IMR-90 (cell line): ENCODE data around the gene ARPC4. TPM values are rescaled to one million over a fixed set of nuclear protein-coding genes. Genes with fewer than 3 reads are reported as not detected.

Source experiments
- ATAC-seq: fragments of 200-7000 bp; cut with Tn5 transposase; 2 replicates; pipeline ENCODE4 v1.9.1; 2020; ENCODE audit warnings: low read depth, mild to moderate bottlenecking, moderate library complexity
- BruUV-seq: library from RNA; stranded (reverse); fragments of 400-500 nt; replicated peaks from 2 replicates; lab custom pipeline; 2021; lab: Mats Ljungman, UMichigan
- CTCF ChIA-PET: fragments of 300-600 bp; formaldehyde crosslinking; extraction: SDS; loops from one replicate; lab custom pipeline; 2021; ENCODE audit warnings: antibody characterized with exemption; lab: Yijun Ruan, JAX
- POLR2A ChIA-PET: fragments of 300-600 bp; sonication (Branson Sonifier 250); formaldehyde crosslinking; loops from one replicate; lab custom pipeline; 2022; ENCODE audit warnings: antibody characterized with exemption; ENCODE audit not compliant: unreplicated experiment; lab: Charles Lee
- DNase-seq: peaks from one replicate; pipeline ENCODE4 v3.0.0; 2013
- H2AFZ ChIP-seq: replicated peaks from 2 replicates; pipeline ENCODE3; 2013; ENCODE audit warnings: low read length, mild to moderate bottlenecking; ENCODE audit not compliant: poor library complexity
- H2AK5ac ChIP-seq: 2 replicates; pipeline ENCODE4 v1.6.1; 2013; ENCODE audit warnings: low read depth, low read length, inconsistent platforms
- H2AK9ac ChIP-seq: replicated peaks from 2 replicates; pipeline ENCODE3; 2013; ENCODE audit warnings: mild to moderate bottlenecking, low read depth, low read length, moderate library complexity; ENCODE audit not compliant: poor library complexity
- H2BK120ac ChIP-seq: 2 replicates; pipeline ENCODE4 v1.6.1; 2013; ENCODE audit warnings: low read depth, low read length, inconsistent platforms
- H2BK15ac ChIP-seq: 3 replicates; pipeline ENCODE4 v1.6.1; 2013; ENCODE audit warnings: low read depth, low read length, inconsistent platforms
- H2BK20ac ChIP-seq: 2 replicates; pipeline ENCODE4 v1.6.1; 2013; ENCODE audit warnings: low read depth, mild to moderate bottlenecking, inconsistent platforms, low read length, moderate library complexity
- H2BK5ac ChIP-seq: 2 replicates; pipeline ENCODE4 v1.6.1; 2013; ENCODE audit warnings: mild to moderate bottlenecking, low read depth, low read length, inconsistent platforms; ENCODE audit not compliant: poor library complexity, severe bottlenecking
- H3K14ac ChIP-seq: replicated peaks from 2 replicates; pipeline ENCODE4 v1.6.1; 2013; ENCODE audit warnings: low read depth, low read length, inconsistent platforms
- H3K18ac ChIP-seq: 2 replicates; pipeline ENCODE4 v1.6.1; 2013; ENCODE audit warnings: low read depth, low read length, control low read depth
- H3K23ac ChIP-seq: 2 replicates; pipeline ENCODE4 v1.6.1; 2013; ENCODE audit warnings: low read depth, low read length, inconsistent platforms
- H3K27ac ChIP-seq: 2 replicates; pipeline ENCODE4 v1.5.1; 2013; ENCODE audit warnings: mild to moderate bottlenecking, control low read depth, low read length; ENCODE audit not compliant: insufficient read depth
- H3K27me3 ChIP-seq: 2 replicates; pipeline ENCODE4 v1.6.1; 2013; ENCODE audit warnings: low read length; ENCODE audit not compliant: control insufficient read depth, insufficient read depth
- H3K36me3 ChIP-seq: 2 replicates; pipeline ENCODE4 v1.6.1; 2013; ENCODE audit warnings: low read length, mixed read lengths; ENCODE audit not compliant: control insufficient read depth, insufficient read depth
- H3K4ac ChIP-seq: 2 replicates; pipeline ENCODE4 v1.6.1; 2013; ENCODE audit warnings: low read depth, low read length, inconsistent platforms
- H3K4me1 ChIP-seq: 2 replicates; pipeline ENCODE4 v1.6.1; 2013; ENCODE audit warnings: low read length, mixed read lengths; ENCODE audit not compliant: control insufficient read depth, insufficient read depth
- H3K4me2 ChIP-seq: 2 replicates; pipeline ENCODE4 v1.6.1; 2013; ENCODE audit warnings: low read depth, mild to moderate bottlenecking, control low read depth, low read length, moderate library complexity
- H3K4me3 ChIP-seq: 2 replicates; pipeline ENCODE4 v1.5.1; 2013; ENCODE audit warnings: low read depth, mild to moderate bottlenecking, control low read depth, low read length, moderate library complexity; ENCODE audit not compliant: insufficient read depth
- H3K56ac ChIP-seq: 2 replicates; pipeline ENCODE4 v1.6.1; 2013; ENCODE audit warnings: low read length, inconsistent platforms; ENCODE audit not compliant: insufficient read depth; ENCODE audit errors: extremely low read depth
- H3K79me1 ChIP-seq, 2 experiments: 2 replicates each; pipeline ENCODE4 v1.6.1; 2013; ENCODE audit warnings: low read length in 2 of 2, inconsistent platforms in 1 of 2, low read depth in 1 of 2
- H3K9ac ChIP-seq: 2 replicates; pipeline ENCODE4 v1.6.1; 2013; ENCODE audit warnings: low read depth, low read length, control low read depth
- H3K9me1 ChIP-seq: 2 replicates; pipeline ENCODE4 v1.6.1; 2013; ENCODE audit warnings: low read length, inconsistent platforms; ENCODE audit not compliant: insufficient read depth
- H3K9me3 ChIP-seq: 2 replicates; pipeline ENCODE4 v1.6.1; 2013; ENCODE audit warnings: low read length; ENCODE audit not compliant: control insufficient read depth, insufficient read depth
- H4K20me1 ChIP-seq: 2 replicates; pipeline ENCODE4 v1.6.1; 2013; ENCODE audit warnings: low read length, inconsistent platforms; ENCODE audit not compliant: insufficient read depth
- H4K5ac ChIP-seq: 2 replicates; pipeline ENCODE4 v1.6.1; 2013; ENCODE audit warnings: mild to moderate bottlenecking, low read depth, low read length, control low read depth
- H4K8ac ChIP-seq, 2 experiments: 2 replicates each; pipeline ENCODE4 v1.6.1; 2013; ENCODE audit warnings: low read depth in 2 of 2, low read length in 2 of 2, control low read depth in 1 of 2, inconsistent platforms in 1 of 2
- H4K91ac ChIP-seq: 2 replicates; pipeline ENCODE4 v1.6.1; 2013; ENCODE audit warnings: low read depth, low read length, inconsistent platforms; ENCODE audit not compliant: insufficient read depth
- BHLHE40 ChIP-seq: fragments of 150-350 bp; IDR thresholded peaks from 2 replicates; pipeline ENCODE4 v1.6.1; 2016; ENCODE audit warnings: mild to moderate bottlenecking, low read depth, low read length
- CEBPB ChIP-seq: IDR thresholded peaks from 2 replicates; pipeline ENCODE4 v1.6.1; 2012; ENCODE audit warnings: low read depth, low read length, improper control_type of control experiment
- CHD1 ChIP-seq: IDR thresholded peaks from 2 replicates; pipeline ENCODE4 v1.6.1; 2012; ENCODE audit warnings: low read depth, low read length, improper control_type of control experiment
- FOS ChIP-seq: fragments of 150-350 bp; IDR thresholded peaks from 2 replicates; pipeline ENCODE4 v1.6.1; 2016; ENCODE audit warnings: low read depth, low read length
- MAFK ChIP-seq: IDR thresholded peaks from 2 replicates; pipeline ENCODE4 v1.6.1; 2012; ENCODE audit warnings: low read depth, low read length, improper control_type of control experiment
- MAZ ChIP-seq: IDR thresholded peaks from 2 replicates; pipeline ENCODE4 v1.6.1; 2012; ENCODE audit warnings: low read depth, mild to moderate bottlenecking, low read length, improper control_type of control experiment, moderate library complexity, borderline replicate concordance
- MXI1 ChIP-seq: IDR thresholded peaks from 2 replicates; pipeline ENCODE4 v1.6.1; 2012; ENCODE audit warnings: low read depth, mild to moderate bottlenecking, low read length, moderate library complexity, borderline replicate concordance
- NFE2L2 ChIP-seq: fragments of 150-350 bp; IDR thresholded peaks from 2 replicates; pipeline ENCODE4 v1.6.1; 2016; ENCODE audit warnings: low read depth, mild to moderate bottlenecking, low read length
- POLR2A ChIP-seq: IDR thresholded peaks from 2 replicates; pipeline ENCODE4 v1.6.1; 2012; ENCODE audit warnings: mild to moderate bottlenecking, low read depth, low read length
- RAD21 ChIP-seq: IDR thresholded peaks from 2 replicates; pipeline ENCODE4 v1.6.1; 2012; ENCODE audit warnings: low read length, improper control_type of control experiment
- RCOR1 ChIP-seq: IDR thresholded peaks from 2 replicates; pipeline ENCODE4 v1.6.1; 2012; ENCODE audit warnings: mild to moderate bottlenecking, low read length, improper control_type of control experiment; ENCODE audit not compliant: insufficient replicate concordance
- RFX5 ChIP-seq: IDR thresholded peaks from 2 replicates; pipeline ENCODE4 v1.8.0; 2012; ENCODE audit warnings: low read depth, mild to moderate bottlenecking, low read length, moderate library complexity
- SMC3 ChIP-seq: fragments of 150-350 bp; IDR thresholded peaks from 2 replicates; pipeline ENCODE4 v1.6.1; 2016; ENCODE audit warnings: low read depth, mild to moderate bottlenecking, antibody characterized with exemption, low read length, moderate library complexity
- WGBS, 2 experiments: methylation state at CpG; one replicate each; pipeline versions ENCODE4 v1.1.5 to v1.1.7; 2013; ENCODE audit warnings: missing lambda C conversion rate in 2 of 2; ENCODE audit not compliant: insufficient read length in 1 of 2; ENCODE audit errors: extremely low coverage in 2 of 2; 5-methylcytosine and 5-hydroxymethylcytosine counted together
- dilution Hi-C: fragments of 300-500 bp; cut with HindIII; formaldehyde crosslinking; loops from one replicate; pipeline ENCODE4 v1.14.3; 2018; ENCODE audit warnings: low sequenced_read_pairs; ENCODE audit not compliant: unreplicated experiment
- in situ Hi-C: fragments of 300-500 bp; cut with MboI; formaldehyde crosslinking; loops from 3 replicates; pipeline ENCODE4 v1.14.3; 2019; ENCODE audit warnings: low sequenced_read_pairs, inconsistent platforms, mixed read lengths
- intact Hi-C: fragments of 100-400 bp; cut with micrococcal nuclease; formaldehyde crosslinking; loops from 2 replicates; pipeline ENCODE4 v1.10.0; 2022
- polyA plus RNA-seq, 3 experiments: library from polyadenylated mRNA; depleted of rRNA; stranded (reverse); fragments of >200 nt; gene quantifications; 2 replicates each; pipeline ENCODE4 v1.2.3, GENCODE V29; 2012; ENCODE audit warnings: low replicate concordance in 1 of 3
- total RNA-seq: library from RNA; depleted of rRNA; stranded (reverse); fragments of >200 nt; gene quantifications from 2 replicates; pipeline ENCODE4 v1.2.3, GENCODE V29; 2012
- TF ChIP-seq, protein P1 (sequence below): fragments of 150-350 bp; IDR thresholded peaks from 2 replicates; pipeline ENCODE4 v1.6.1; 2016; ENCODE audit warnings: low read depth, mild to moderate bottlenecking, low read length, moderate library complexity, borderline replicate concordance
- TF ChIP-seq, protein P2 (sequence below): fragments of 150-350 bp; IDR thresholded peaks from 2 replicates; pipeline ENCODE4 v1.6.1; 2017; ENCODE audit warnings: mild to moderate bottlenecking, antibody characterized with exemption, low read length, low read depth
- TF ChIP-seq, protein P3 (sequence below): conservative IDR thresholded peaks from 2 replicates; pipeline ENCODE4 v1.5.1; 2012; ENCODE audit warnings: mild to moderate bottlenecking, low read depth, low read length, improper control_type of control experiment

ARPC4 gene
- total and polyA plus RNA-seq, 2 of the 4 experiments (the other 2 are of a cell fraction): 188 to 383 TPM

DNA sequence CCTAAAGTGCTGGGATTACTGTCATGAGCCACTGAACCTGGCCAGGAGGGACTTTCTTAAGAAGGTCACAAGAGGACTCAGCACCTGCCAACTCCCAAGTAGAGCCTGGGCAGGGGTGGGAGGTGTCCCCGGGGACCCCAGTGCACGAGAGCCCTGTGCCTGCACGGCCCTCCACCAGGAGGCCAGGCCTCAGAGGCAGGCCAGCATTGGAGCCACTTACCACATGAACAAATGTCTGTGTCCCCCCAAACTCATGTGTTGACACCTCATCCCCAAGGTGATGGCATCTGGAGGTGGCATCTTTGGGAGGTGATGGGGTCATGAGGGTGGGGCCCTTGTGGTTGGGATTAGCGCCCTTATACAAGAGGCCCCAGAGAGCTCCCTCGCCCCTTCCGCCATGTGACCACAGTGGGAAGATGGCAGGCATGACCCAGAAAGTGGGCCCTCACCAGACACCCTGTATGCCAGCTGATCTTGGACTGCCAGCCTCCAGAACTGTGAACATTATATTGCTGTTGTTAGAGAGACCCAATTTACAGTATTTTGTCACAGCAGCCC lies 54.1 kb downstream of the ARPC4 start:
- Histone ChIP-seq H3K14ac (no peak overlapping the region), H3K4me1 (no peaks in the 10 kb centered on the region), H2AFZ (no peak overlapping the region), H3K4me2 (no peak overlapping the region), H4K5ac (no peak overlapping the region), H2BK20ac (no peak overlapping the region), H3K27me3 (no peaks in the 10 kb centered on the region), H3K4ac (no peak overlapping the region), H2BK120ac (no peak overlapping the region), H3K18ac (no peak overlapping the region), H3K9ac (no peak overlapping the region), H2AK9ac (peak overlapping the region; percentile 42), H3K79me1 (peaks cover 8 to 20% of the 10 kb centered on the region in 2 experiments), H3K9me3 (no peaks in the 10 kb centered on the region), H2AK5ac (no peak overlapping the region), H4K91ac (no peak overlapping the region), H2BK5ac (no peak overlapping the region), H3K56ac (no peak overlapping the region), H3K9me1 (0 out of 2 replicates have a peak, but pooled peaks cover 2% of the 10 kb centered on the region), H2BK15ac (no peak overlapping the region), H4K20me1 (no peaks in the 10 kb centered on the region), H3K23ac (no peak overlapping the region), H3K27ac (no peak overlapping the region), H3K4me3 (no peak overlapping the region), H3K36me3 (no peaks in the 10 kb centered on the region), H4K8ac (no peak overlapping the region)
- WGBS, 2 experiments: no CpG with 5 or more reads among the region's 6 CpGs
- ChIA-PET CTCF (interaction anchor here (0.7 kb wide), 1 partner anchor 18 kb away, joined by 3 read pairs; no protein-coding TSS in a partner anchor), POLR2A (no interaction called here)
- BruUV-seq: no TSS peak
- in situ Hi-C loops (no loop called here), dilution Hi-C loops (no loop called here), intact Hi-C loops (loop anchor here (10.0 kb wide), 1 partner anchor 438 kb away; no protein-coding TSS in a partner anchor)
- no peak for ATAC-seq
- TF ChIP-seq SMC3 (no peak), MAZ (no peak), NFE2L2 (no peak), RFX5 (no peak), RAD21 (no peak), POLR2A (no peak), BHLHE40 (no peak), MXI1 (no peak), CHD1 (no peak), MAFK (no peak), FOS (no peak), CEBPB (no peak), RCOR1 (no peak)
- TF ChIP-seq, protein P1, sequence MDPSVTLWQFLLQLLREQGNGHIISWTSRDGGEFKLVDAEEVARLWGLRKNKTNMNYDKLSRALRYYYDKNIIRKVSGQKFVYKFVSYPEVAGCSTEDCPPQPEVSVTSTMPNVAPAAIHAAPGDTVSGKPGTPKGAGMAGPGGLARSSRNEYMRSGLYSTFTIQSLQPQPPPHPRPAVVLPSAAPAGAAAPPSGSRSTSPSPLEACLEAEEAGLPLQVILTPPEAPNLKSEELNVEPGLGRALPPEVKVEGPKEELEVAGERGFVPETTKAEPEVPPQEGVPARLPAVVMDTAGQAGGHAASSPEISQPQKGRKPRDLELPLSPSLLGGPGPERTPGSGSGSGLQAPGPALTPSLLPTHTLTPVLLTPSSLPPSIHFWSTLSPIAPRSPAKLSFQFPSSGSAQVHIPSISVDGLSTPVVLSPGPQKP: no peak
- TF ChIP-seq, protein P2, sequence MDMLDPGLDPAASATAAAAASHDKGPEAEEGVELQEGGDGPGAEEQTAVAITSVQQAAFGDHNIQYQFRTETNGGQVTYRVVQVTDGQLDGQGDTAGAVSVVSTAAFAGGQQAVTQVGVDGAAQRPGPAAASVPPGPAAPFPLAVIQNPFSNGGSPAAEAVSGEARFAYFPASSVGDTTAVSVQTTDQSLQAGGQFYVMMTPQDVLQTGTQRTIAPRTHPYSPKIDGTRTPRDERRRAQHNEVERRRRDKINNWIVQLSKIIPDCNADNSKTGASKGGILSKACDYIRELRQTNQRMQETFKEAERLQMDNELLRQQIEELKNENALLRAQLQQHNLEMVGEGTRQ: no peak
- TF ChIP-seq, protein P3, sequence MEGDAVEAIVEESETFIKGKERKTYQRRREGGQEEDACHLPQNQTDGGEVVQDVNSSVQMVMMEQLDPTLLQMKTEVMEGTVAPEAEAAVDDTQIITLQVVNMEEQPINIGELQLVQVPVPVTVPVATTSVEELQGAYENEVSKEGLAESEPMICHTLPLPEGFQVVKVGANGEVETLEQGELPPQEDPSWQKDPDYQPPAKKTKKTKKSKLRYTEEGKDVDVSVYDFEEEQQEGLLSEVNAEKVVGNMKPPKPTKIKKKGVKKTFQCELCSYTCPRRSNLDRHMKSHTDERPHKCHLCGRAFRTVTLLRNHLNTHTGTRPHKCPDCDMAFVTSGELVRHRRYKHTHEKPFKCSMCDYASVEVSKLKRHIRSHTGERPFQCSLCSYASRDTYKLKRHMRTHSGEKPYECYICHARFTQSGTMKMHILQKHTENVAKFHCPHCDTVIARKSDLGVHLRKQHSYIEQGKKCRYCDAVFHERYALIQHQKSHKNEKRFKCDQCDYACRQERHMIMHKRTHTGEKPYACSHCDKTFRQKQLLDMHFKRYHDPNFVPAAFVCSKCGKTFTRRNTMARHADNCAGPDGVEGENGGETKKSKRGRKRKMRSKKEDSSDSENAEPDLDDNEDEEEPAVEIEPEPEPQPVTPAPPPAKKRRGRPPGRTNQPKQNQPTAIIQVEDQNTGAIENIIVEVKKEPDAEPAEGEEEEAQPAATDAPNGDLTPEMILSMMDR: no peak
- DNase-seq: no peak
